NCI-H146 (cell line): Measurements from ENCODE around the gene PSORS1C2.
A peak's percentile ranks its signal among the peaks of the same experiment; 100 is the strongest.

ENCODE experiments used
- DNase-seq: peaks from one replicate; lab custom pipeline; 2025; lab: John Stamatoyannopoulos, UW

Gene PSORS1C2

DNA sequence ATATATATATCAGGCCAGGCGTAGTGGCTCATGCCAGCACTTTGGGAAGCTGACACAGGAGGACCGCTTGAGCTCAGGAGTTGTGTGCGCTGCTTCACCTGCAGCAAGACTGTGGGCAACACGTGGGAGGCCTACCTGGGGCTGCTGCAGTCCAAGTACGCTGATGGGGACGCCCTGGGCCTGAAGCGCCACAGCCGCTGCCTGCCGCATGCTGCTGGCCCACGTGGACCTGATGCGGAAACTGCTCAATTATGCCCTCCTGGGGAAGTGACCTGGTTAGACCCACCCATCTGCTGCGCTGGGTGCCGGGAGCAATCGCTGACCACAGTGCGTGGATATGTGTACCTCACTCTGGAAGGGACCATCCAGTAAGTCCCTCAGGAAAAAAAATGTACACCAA lies 1.8 kb upstream of the PSORS1C2 start:
- no peak for DNase-seq

DNA sequence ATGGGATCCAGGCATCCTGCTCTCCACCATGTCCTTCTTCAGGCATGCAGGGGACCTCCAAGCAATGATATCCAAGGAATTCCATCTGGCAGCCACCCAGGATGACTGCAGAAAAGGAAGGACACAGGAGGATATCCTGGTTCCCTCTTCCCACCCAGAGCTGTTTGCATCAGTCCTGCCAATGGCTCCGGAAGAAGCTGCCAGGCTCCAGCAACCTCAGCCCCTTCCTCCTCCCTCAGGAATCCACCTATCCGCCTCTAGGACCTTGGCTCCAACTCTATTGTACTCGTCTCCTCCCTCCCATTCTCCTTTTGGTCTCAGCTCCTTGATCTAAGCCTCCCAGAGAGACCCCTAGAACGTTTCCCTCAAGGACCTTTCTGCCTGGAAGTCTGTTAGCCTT lies 733 bp upstream of the PSORS1C2 start:
- DNase-seq, result no peak

DNA sequence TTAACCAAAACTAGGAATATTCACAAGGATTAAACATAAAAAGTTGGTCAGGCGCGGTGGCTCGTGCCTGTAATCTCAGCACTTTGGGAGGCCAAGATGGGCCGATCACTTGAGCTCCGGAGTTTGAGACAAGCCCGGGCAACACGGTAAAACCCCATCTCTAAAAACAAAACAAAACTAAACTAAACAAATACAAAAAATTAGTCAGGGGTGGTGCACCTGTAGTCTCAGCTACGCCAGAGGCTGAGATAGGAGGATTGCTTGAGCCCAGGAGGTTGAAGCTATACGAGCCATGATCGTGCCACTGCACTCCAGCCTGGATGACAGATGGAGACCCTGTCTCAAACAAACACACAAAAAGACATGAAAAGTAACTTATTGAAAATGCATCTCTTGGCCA lies 3.2 kb downstream of the PSORS1C2 start:
- no peak for DNase-seq

DNA sequence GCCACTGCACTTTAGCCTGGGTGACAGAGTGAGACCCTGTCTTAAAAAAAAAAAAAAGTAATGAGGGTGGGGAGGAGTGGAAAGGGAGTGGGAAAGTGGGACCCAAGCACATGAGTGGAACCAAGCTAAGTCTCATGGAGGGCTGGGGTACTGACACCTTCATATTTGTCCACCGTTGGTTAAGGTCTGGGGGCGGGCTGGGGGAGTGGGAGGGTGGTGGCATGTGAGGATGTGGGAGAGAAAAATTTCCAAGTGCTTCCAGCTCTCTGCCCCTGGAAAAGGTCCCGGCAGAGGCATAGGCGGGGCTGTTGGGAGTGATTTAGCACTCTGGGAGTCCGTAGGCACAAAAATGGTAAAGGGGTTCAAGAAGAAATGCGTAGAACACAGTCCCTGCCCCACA lies 6.1 kb downstream of the PSORS1C2 start:
- no peak for DNase-seq

DNA sequence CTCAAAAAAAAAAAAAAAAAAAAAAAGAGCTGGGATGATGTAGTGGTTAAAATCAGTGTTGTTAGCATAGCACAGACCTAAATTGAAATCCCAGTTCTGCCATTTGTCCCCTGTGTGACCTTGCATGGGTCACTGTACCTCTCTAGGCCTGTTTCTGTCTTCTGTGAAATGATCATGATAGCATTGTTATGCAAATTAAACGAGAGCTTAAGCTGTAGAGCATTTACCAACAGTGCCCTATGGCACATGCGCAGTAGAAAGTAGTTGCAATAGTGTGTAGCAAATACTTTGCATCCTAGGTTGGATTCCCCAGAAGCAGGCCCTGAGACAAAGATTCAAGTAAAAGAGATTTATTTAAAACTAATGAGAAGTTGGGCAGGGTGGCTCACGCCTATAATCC lies 7.3 kb downstream of the PSORS1C2 start:
- DNase-seq, result no peak

DNA sequence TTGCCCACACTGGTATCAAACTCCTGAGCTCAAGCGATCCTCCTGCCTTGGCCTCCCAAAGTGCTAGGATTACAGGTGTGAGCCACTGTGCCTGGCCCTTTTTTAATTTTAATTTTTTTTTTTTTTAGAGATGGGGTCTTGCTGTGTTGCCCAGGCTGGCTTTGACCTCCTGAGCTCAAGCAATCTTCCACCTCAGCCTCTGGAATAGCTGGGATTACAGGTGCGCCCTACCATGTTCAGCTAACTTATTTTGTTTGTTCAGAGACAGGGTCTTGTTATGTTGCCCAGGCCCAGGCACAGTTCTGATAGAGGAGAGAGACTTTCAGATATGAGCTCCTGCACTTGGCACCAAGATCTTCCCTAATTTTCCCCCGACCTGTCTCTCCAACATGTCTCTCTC lies 8.1 kb downstream of the PSORS1C2 start:
- DNase-seq, result no peak

DNA sequence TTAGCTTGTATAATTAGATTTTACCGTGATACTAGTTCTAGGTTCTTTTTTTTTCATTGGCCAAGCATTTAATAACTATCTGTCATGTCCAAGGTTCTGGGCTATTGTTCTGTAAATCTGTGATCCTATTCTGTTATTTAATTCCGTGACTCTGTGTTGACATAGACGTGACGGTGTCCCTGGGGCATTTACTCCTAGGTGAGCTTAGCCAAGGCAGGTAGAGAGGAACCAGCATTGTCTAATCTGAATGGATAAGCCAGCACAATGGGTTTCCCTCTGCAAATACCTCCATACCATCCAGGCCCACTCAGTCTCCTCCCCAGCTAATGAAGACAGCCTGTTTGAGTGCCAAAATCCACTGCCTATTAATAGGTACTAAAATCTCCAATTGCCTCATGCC lies 9.7 kb downstream of the PSORS1C2 start:
- DNase-seq, result peak; percentile 52

DNA sequence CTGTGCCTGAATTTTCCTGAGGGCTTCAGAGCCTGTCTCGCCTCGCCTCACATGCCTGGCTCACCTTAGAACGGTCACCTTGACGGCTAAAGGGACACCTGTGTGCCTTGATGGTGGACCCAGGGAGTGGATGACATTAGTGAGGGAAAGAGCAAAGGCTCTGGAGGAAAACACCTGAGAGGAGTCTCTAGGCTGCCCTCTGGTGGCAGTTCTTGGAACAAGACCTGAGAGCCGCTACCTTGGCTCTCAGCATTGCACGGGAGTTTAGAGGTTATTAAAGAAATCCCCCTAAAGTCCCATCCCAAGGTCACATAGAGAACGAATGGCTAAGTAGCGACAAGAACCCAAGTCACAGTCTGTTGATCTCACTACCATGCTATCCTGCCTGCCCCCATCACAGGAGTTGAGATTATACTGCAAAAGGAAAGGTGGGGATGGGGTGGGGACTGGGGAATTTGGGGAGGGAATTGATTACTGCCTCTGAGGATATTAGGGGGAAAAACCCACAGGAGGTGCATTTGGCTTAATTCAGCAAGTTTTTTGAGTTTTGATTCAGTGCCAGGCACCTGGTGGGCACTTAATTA lies 10.7 kb downstream of the PSORS1C2 start:
- peak; percentile 59 for DNase-seq

DNA sequence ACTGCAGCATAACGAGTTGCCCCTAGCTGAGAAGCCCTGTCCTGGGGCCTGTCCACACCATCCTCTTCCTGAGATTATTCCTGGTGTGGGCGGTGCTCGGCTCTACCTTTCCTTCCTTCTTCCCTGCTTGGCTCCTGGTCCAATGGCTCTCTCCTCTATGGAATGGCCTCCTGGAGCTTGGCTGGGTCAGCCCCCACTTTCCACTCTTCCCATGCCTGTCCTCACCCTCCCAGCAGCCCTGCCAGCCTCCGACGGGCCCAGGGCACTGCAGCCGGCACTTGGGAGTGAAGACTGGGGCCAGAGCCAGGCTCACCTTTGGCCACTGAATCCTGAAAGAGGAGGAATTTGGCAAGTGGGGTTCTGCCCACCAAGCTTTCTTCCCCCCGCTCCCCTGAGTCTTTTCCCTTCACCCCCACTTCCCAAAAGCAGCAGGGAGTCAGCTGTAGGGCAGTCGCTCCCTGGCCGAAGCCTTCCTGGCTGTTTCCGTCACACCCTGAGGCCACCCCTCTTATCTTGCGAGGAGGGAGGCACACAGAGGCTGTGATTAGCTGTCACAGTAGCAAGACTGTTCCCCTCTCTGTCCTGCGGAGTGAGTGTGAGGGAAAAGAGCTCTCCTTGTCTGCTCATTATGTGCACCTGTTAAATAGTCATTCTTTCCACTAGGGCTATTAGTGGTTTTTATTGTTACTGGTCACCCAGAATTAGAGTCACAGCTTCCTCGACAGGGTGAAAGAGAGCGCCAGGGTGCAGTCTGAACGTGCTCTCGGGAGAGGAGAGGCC lies 12.3 kb downstream of the PSORS1C2 start:
- DNase-seq, result peak; percentile 28

DNA sequence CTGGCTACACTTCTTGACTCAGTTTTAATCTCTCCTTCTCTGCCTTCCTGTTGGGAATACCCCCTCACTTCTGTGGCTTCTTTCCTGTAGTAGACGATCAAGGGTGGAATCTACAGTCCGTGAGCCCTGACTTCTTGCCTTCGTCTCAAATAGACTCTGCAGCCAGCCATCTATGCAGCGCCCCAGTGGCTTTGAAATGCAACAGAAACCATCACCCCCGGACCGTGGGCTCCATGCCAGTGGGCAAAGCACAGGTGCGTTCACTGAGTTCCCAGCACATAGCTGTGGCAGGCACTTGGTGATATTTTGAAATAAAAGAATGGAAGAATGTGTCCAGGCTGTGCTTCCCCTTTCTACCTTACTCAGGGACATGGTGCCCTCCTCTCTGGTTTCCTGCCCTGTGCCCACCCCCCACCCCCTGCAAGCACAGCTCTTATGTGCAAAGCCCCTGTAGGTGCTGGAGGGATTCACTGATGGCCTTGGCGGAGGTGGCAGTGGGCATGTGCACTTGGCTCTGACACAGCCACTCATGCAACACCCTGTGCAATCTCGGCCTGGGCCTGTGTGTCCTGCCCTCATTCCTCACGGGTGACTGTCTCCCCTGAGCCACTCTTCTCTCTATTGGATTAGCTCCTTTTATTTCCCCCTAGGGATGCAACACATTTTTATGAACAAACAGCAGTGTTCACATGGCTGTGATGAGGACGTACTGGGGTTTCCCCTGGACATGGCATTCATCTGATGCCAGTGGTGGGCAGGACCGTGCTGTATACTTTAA lies 13.1 kb downstream of the PSORS1C2 start:
- DNase-seq, result no peak

DNA sequence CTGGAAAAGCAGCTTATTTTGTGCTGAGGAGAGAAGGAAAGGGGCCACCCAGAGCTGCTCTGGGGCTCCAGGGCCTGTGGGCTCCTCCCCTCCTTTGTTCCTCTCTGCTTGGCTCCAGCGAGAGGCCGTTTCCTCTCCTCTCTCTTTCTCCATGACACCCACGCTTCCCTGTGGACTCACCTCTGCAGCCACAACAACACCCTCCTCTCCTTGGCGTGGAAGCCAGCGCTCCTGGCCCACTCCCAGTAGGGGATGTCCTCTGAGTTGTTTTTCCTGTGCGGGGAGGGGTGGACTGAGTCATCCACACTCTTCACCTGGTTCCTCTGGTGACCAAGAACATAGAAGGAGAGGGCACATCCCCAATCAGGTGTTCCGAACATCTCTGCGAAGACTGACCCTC lies 13.7 kb downstream of the PSORS1C2 start:
- peak; percentile 7 for DNase-seq

DNA sequence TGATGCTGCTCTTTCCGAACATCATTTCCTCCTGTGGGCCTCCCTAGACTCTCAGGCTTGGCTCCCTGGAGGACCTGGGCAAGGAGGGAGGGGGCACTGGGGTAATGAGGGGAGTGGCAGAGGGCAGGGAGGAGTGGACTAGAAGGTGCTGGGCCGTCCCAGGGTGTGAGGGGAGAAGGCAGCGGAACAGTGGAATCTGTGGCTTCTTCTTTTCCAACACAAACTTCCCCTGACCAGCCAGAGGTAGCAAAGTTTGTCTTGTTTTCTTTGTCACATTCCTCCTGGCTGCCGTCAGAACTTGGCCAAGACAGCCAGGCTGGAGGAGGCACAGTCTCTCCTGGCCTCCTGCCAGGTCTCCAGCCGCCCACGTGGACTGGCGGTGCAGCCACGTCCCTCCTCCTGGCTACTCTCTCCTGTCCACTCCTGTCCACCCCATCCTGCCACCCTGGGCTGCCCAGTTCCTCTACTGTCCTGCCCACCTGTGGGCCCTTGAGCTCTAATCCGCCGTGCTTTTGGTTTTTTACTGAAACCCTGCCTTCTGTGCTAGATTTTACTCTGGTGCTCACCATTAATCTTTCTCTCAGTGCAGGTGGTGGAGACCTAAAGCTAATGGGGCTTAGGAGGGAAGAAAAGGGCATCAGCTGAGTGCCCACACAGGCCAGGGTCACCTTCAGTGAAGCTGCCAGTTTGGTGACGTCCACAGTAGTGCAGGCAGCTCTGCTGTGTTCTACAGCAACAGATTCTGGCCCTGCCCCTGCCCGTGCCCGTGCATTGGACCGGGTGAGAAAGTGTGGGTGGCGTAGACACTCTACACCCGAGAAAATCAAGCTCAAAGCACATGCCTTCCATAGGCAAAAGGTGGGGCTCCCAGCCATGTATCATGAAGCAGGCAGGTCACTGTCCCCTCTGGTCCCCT lies 15.8 kb downstream of the PSORS1C2 start:
- DNase-seq, result no peak

DNA sequence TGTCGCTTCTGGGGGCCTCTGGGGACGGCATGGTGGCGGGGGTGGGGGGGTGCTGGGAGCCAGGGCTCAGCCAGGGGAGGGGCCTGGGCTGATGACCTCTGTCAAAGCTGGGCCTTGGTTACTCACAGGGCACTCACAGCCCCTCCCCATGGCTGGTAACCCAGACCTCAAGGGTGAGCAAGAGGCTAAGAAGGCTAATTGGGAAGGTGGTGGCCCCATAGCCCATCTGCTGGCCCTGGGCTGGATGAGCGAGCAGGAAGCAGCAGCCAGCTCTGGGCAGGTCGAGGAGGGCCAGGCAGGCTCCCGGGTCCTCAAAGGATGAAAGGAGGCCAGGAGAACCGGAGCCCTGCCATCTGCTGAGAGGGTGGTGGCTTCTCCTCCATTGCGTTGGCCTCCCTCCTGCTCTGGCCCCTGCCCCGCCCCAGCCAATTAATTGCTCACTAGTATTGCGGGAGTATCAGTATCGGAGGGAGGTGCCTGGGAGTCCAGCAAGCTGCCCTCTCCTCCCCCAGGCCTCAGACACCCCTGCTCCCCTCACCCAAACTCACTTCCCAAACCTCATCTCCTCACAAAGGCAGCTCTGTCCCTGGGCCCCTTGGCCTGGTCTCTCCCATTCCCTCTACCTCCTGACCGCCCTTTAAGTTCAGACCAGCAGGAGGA lies 17.6 kb downstream of the PSORS1C2 start:
- DNase-seq, result no peak

DNA sequence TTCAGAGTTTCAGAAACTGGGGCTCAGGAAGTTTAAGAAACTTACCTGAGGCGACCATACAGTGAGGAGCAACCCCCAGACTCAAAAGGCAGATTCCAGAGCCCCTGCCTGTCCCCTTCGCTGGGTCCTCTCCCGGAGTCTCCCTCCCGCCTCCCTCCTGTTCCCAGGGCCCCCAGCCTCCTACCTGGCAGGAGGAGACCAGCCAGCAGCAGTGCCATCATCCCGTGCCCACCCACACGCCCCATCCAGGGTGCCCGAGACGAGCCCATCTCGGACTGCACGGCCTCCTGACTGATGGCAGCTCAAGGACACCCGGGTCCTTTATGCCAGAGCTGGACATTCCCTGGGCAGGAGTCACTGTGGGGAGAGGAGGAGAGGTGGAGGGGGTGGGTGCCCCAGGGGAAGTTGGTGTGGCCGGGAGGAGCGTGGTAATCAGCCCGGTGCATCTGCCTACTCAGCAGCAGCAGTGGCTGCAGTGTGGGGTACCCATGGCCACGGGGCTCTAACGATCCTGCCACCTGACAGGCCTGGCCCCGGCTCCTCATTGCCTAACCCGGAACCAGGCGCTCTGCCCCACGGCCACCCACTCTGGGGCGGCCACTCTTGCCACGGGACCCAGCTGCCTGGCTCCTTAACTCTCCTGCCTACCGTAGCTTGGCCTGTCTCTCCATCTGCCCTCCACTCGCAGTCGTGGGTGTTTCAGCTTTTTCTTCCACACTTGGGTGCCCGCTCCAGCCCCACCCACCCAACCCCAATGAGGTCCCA lies 18.5 kb downstream of the PSORS1C2 start, which contains the start of gene CDSN:
TSS of gene CDSN (minus strand) at position 296 of the 765 bp plus-strand sequence. CDS start at position 269, 27 bp downstream.
- no peak for DNase-seq

DNA sequence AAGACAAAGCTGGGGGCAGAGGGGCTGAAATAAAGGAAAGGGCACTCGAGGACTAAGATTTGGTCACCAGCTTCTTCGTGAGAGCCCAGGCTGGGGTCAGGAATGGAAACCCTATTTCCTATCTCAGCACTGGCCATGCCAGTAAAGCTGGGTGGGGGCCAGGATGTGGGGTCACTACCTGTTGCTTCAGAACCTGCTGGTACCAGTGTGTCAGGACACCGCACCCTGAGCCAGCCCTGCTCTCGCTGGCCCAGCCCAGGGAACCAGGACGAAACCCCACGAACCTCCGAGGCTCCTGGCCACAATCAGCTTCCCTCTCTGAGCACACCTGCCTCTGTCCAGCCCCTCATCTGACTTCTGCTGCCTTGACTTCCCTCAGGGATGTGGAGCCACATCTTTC lies 20.7 kb downstream of the PSORS1C2 start:
- no peak for DNase-seq

DNA sequence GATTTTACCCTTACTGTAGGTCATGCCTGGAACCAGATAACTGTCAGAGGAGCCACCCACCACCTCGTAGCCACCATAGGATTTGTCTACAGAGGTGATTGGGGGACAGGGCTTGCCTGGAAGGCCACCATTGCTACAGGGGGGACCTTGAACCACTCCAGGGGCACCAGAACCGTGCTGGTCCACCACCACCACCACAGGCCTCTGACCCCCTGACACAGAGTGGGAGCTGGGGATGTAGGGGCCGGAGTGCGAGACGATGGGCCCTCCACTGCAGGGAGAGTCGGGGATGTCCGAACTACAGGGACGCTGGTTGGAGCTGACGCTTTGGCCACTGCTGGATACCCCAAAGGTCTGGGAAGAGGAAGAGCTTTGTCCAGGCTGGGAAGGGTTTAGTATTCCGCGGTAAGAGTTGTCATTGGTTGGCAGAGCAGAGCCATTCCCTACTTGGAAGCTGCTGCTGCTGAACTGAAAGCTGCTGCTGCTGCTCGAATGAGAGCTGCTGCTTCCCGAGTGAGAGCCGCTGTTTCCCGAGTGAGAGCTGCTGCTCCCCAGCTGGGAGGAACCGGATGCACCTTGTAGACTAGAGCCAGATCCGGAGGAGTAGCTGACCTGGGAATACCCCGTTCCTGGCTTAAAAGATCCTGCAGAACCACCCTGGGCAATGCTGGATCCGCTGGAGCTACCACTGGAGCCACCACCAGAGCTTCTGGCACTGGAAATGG lies 22.0 kb downstream of the PSORS1C2 start:
- no peak for DNase-seq

DNA sequence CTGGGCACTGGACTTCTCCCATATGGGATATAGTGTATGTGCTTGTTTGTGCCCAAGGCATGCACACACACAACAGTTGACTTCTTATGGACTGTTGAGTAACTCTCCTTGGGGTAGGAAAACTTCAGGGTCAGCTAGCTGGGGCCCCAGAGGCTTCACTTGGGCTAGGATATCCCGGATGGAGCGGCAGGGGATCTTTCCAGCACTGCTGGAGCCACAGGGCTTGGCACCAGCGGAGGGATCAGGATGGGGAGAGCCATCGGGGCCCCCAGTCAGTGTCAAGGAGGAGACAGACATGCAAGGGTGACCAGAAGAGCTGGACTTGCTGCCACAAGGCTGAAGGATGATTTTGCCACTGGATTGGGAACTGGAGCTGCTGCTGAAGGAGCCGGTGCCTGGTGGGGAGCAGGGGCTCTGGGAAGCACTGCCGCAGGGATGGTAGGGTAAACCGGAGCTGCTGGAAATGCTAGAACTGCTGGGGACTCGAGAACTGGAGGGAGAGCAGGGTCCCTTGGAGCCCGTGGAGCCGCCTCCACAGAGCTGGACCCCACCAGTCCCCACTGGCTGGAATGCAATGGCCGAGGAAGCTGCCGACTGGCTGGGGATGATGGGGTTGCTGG lies 22.8 kb downstream of the PSORS1C2 start:
- no peak for DNase-seq

DNA sequence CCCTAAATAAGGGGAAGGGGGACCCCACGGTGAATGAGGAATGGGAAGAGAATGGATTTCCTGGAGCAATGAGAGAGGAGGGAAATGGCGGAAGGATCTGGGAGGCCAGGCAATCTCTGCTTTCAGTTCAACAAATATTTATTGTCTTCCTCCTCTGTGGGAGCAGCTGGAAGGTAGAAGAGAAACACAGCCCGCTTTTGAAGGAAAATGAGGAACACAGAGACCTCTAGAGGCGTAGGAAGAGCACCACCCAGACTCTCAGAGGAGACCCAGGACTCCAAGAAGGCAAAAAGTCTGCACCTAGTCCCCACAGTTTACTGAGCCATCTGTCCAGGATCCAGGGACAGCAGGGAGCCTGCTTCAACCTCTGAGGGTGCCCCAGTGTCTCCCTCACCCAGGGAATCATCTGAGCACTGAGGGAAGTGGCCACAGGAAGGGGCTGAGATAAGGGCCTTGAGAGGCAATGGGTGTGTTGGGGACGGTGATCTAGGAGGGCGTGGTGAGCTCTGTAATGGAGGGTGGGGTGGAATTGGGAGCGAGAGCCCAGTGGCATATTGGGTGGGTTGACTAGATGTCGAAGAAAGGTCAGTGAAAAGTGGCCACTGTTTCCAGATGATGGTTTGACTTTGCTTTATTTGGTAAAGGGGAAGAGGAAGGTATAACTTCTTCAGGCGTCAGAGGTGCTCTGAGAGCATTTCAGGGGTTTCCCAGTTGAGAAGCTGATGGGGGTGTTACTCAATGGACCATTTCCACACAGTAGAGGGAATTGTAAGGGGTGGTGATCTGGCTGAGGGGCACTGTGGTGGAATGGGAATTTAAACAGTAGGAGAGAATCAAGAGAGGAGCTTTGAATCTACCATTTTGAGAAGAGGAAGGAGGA lies 23.7 kb downstream of the PSORS1C2 start:
- DNase-seq, result no peak

DNA sequence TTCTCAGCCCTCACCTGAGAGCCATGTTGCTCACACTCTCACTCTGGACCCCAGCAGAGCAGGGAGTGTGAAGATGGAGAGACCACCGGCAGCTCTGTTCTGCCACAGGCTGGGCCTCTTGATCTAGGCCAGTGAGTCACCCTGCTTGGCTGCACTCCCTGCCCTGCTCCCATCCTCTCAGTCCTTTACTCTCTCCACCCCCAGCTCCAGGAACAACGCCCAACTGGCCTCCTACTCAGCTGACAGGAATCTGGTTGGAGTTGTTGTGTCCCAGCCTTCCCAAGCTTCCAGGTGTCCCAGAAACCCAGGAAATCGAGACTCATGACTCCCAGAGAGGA lies 24.4 kb downstream of the PSORS1C2 start, which contains the start of gene PSORS1C1:
TSS of gene PSORS1C1 (plus strand) at position 260 of the 338 bp plus-strand sequence. CDS start 14,833 bp downstream, outside the sequence.
- no peak for DNase-seq
